ENCODE data around the gene DSTN.

DNA sequence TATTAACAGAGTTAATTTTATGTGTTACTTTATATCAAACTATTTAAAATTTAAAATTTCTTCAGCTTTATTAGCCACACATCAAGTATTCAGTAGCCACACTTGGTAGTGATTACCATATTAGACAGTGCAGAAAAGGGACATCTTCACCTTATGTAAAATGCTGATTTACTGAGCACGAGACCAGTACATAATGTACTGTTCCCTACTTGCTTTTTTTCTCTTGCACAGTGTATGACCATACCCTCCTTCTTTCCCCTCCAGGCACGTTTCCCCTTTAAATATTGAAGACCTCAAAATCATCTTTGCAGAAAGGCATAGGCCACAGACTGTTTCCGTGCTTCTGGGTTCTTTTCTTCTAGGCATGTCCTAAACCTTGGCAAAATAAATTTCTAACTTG lies 17.9 kb downstream of the DSTN start:
- TF ChIP-seq, protein P1, sequence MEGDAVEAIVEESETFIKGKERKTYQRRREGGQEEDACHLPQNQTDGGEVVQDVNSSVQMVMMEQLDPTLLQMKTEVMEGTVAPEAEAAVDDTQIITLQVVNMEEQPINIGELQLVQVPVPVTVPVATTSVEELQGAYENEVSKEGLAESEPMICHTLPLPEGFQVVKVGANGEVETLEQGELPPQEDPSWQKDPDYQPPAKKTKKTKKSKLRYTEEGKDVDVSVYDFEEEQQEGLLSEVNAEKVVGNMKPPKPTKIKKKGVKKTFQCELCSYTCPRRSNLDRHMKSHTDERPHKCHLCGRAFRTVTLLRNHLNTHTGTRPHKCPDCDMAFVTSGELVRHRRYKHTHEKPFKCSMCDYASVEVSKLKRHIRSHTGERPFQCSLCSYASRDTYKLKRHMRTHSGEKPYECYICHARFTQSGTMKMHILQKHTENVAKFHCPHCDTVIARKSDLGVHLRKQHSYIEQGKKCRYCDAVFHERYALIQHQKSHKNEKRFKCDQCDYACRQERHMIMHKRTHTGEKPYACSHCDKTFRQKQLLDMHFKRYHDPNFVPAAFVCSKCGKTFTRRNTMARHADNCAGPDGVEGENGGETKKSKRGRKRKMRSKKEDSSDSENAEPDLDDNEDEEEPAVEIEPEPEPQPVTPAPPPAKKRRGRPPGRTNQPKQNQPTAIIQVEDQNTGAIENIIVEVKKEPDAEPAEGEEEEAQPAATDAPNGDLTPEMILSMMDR (IDR thresholded peaks at IDR 0.05; ENCODE audit: low read length), result no peak
- TF ChIP-seq EZH2 (IDR thresholded peaks at IDR 0.05; ENCODE audit: borderline replicate concordance, low read length), result no peak
